K562 (cell line): ENCODE data around the gene EPB41L4B. TPM values are rescaled to one million over a fixed set of nuclear protein-coding genes. Genes with fewer than 3 reads are reported as not detected.

ENCODE experiments used
- ATAC-seq: fragments of 200-7000 bp; cut with Tn5 transposase; 3 replicates; pipeline ENCODE4 v1.9.1; 2020; ENCODE audit warnings: moderate library complexity
- BruUV-seq: library from RNA; stranded (reverse); fragments of 400-500 nt; replicated peaks from 2 replicates; lab custom pipeline; 2021; lab: Mats Ljungman, UMichigan
- CTCF ChIA-PET: fragments of 300-600 bp; formaldehyde crosslinking; extraction: SDS; loops from one replicate; lab custom pipeline; 2021; ENCODE audit warnings: low intra/inter-chr PET ratio; lab: Yijun Ruan, JAX
- POLR2A ChIA-PET: fragments of 300-600, 350-650 bp; sonication (Branson Sonifier 250); formaldehyde crosslinking; extraction: SDS; loops from one replicate; lab custom pipeline; 2021; ENCODE audit warnings: antibody characterized with exemption, inconsistent platforms; lab: Yijun Ruan, JAX
- DNase-seq, 4 experiments: peaks; one replicate each; pipeline versions ENCODE4 v3.0.0 to v3.0.0-alpha.2; 2011 to 2018; ENCODE audit warnings: low spot score in 3 of 4, mixed read lengths in 3 of 4; ENCODE audit errors: extremely low read depth in 1 of 4
- FAIRE-seq: peaks from 2 replicates; lab custom pipeline; 2011; peaks lifted over from hg19 to GRCh38; lab: Jason Lieb, UNC
- H2AFZ ChIP-seq: 2 replicates; pipeline ENCODE4 v1.6.0; 2011; ENCODE audit warnings: low read depth, low read length, control low read depth, inconsistent platforms
- H3K27ac ChIP-seq: fragments of 200-600 bp; 3 replicates; pipeline ENCODE4 v1.8.0; 2011; ENCODE audit warnings: low read depth, mild to moderate bottlenecking, control low read depth, inconsistent platforms, low read length, moderate library complexity, mixed read lengths; ENCODE audit errors: extremely low read depth
- H3K27me3 ChIP-seq, 2 experiments: fragments of 300-600 bp in 1 of 2; 2 replicates in 1 of 2; 3 replicates in 1 of 2; pipeline versions ENCODE4 v1.6.0 to v1.8.0; 2011; ENCODE audit warnings: inconsistent platforms in 2 of 2, low read length in 2 of 2, mild to moderate bottlenecking in 1 of 2, mixed read lengths in 1 of 2, moderate library complexity in 1 of 2; ENCODE audit not compliant: control insufficient read depth in 2 of 2, insufficient read depth in 2 of 2
- H3K36me3 ChIP-seq: fragments of 300-600 bp; 3 replicates; pipeline ENCODE4 v1.8.0; 2011; ENCODE audit warnings: mild to moderate bottlenecking, low read length, inconsistent platforms; ENCODE audit not compliant: control insufficient read depth, insufficient read depth
- H3K4me1 ChIP-seq, 2 experiments: fragments of 200-600 bp in 1 of 2; replicated peaks in 1 of 2; 2 replicates in 1 of 2; 3 replicates in 1 of 2; pipeline versions ENCODE4 v1.5.1 to v1.8.0; 2011; ENCODE audit warnings: inconsistent platforms in 2 of 2, low read length in 2 of 2, mild to moderate bottlenecking in 1 of 2, mixed read lengths in 1 of 2, moderate library complexity in 1 of 2; ENCODE audit not compliant: control insufficient read depth in 2 of 2, insufficient read depth in 2 of 2
- H3K4me2 ChIP-seq: 2 replicates; pipeline ENCODE4 v1.6.1; 2011; ENCODE audit warnings: low read length, control low read depth, inconsistent platforms, mixed read lengths; ENCODE audit not compliant: insufficient read depth
- H3K4me3 ChIP-seq: fragments of 200-600 bp; sonication (generic), shearing (Covaris generic); 2 replicates; pipeline ENCODE4 v1.5.1; 2016; ENCODE audit warnings: control low read depth, inconsistent platforms
- H3K79me2 ChIP-seq: fragments of 200-600 bp; 3 replicates; pipeline ENCODE4 v1.8.0; 2011; ENCODE audit warnings: low read length, inconsistent platforms; ENCODE audit not compliant: control insufficient read depth, insufficient read depth
- H3K9ac ChIP-seq, 2 experiments: 2 replicates each; pipeline versions ENCODE4 v1.6.0 to v1.6.1; 2011; ENCODE audit warnings: low read depth in 2 of 2, low read length in 2 of 2, control low read depth in 1 of 2, inconsistent platforms in 1 of 2, mild to moderate bottlenecking in 1 of 2, mixed read lengths in 1 of 2; ENCODE audit not compliant: insufficient read depth in 1 of 2
- H3K9me1 ChIP-seq: one replicate; pipeline ENCODE4 v1.6.0; 2011; ENCODE audit warnings: inconsistent platforms, mild to moderate bottlenecking, low read length, moderate library complexity; ENCODE audit not compliant: control insufficient read depth, insufficient read depth
- H3K9me3 ChIP-seq: replicated peaks from 2 replicates; pipeline ENCODE4 v1.5.1; 2011; ENCODE audit warnings: low read depth, low read length, inconsistent platforms; ENCODE audit not compliant: control insufficient read depth, insufficient read depth
- H4K20me1 ChIP-seq: replicated peaks from 2 replicates; pipeline ENCODE4 v1.6.1; 2011; ENCODE audit warnings: low read length, inconsistent platforms, mixed read lengths; ENCODE audit not compliant: control insufficient read depth, insufficient read depth
- BDP1 ChIP-seq: IDR thresholded peaks from 3 replicates; pipeline ENCODE4 v1.6.1; 2011; ENCODE audit not compliant: insufficient read length, insufficient read depth
- CBFB ChIP-seq: sonication (generic); formaldehyde crosslinking; IDR thresholded peaks from 2 replicates; pipeline ENCODE4 v1.4.0; 2020; ENCODE audit warnings: mild to moderate bottlenecking, missing genetic modification reagents
- HMGN3 ChIP-seq: IDR thresholded peaks from 2 replicates; pipeline ENCODE4 v1.6.1; 2011; ENCODE audit warnings: borderline replicate concordance, low read depth, mild to moderate bottlenecking, mixed read lengths, low read length; ENCODE audit not compliant: insufficient read length; ENCODE audit errors: extremely low read depth
- LCOR ChIP-seq: sonication (generic); formaldehyde crosslinking; IDR thresholded peaks from 2 replicates; pipeline ENCODE4 v1.8.0; 2022; ENCODE audit warnings: mild to moderate bottlenecking, missing genetic modification reagents
- MTF1 ChIP-seq: fragments of 250-450 bp; sonication (Bioruptor Pico); IDR thresholded peaks from 2 replicates; pipeline ENCODE4 v1.9.0; 2021; ENCODE audit warnings: moderate library complexity, mild to moderate bottlenecking, inconsistent platforms, borderline replicate concordance
- NCOA1 ChIP-seq: fragments of 450-650 bp; IDR thresholded peaks from 2 replicates; pipeline ENCODE4 v1.6.1; 2016; ENCODE audit warnings: low read depth
- PRMT5 ChIP-seq: sonication (generic); formaldehyde crosslinking; IDR thresholded peaks from 2 replicates; pipeline ENCODE4 v1.5.0; 2020; ENCODE audit warnings: missing genetic modification reagents
- TRIM28 ChIP-seq: fragments of 450-650 bp; IDR thresholded peaks from 2 replicates; pipeline ENCODE4 v1.6.1; 2017
- WGBS: fragments of 100-300 bp; shearing (Covaris generic); methylation state at CpG from one replicate; pipeline ENCODE4 v1.1.6; 2016; ENCODE audit warnings: low coverage, mixed read lengths; ENCODE audit not compliant: insufficient coverage; ENCODE audit errors: missing lambda C conversion rate; 5-methylcytosine and 5-hydroxymethylcytosine counted together
- in situ Hi-C: fragments of 300-500 bp; cut with MboI; formaldehyde crosslinking; loops from 4 replicates; pipeline ENCODE4 v1.15.0; 2018; ENCODE audit warnings: inconsistent platforms, mixed read lengths
- intact Hi-C: fragments of 100-400 bp; cut with micrococcal nuclease; formaldehyde crosslinking; loops from 2 replicates; pipeline ENCODE4 v1.14.2; 2022
- polyA plus RNA-seq, 8 experiments: library from polyadenylated mRNA; depleted of rRNA in 4 of 8; stranded (reverse) in 5 of 8; unstranded in 3 of 8; fragments of >200 nt; fragmentation: Nextera tagmentation in 2 of 8; fragmentation: Illumina TruSeq in 1 of 8; extraction: Ambion mirVana in 2 of 8; extraction: Trizol in 1 of 8; gene quantifications; 2 replicates each; pipeline versions ENCODE4 v1.2.1 to v1.2.3, GENCODE V29; 2011 to 2014; ENCODE audit warnings: inconsistent platforms in 1 of 8, missing spikeins in 1 of 8
- total RNA-seq, 7 experiments: library from RNA; depleted of rRNA in 6 of 7; stranded (reverse); fragments of >200 nt in 6 of 7; fragmentation: Illumina TruSeq in 2 of 7; extraction: Trizol in 2 of 7; gene quantifications; 2 replicates each; pipeline versions ENCODE4 v1.2.1 to v1.2.3, GENCODE V29; 2011 to 2021; ENCODE audit warnings: low replicate concordance in 1 of 7

Gene EPB41L4B
- total and polyA plus RNA-seq, 9 of the 15 experiments (the other 6 are each of a cell fraction or from before 2014, with no cell fraction given) = 0.09 to 0.38 (median 0.21) TPM

DNA sequence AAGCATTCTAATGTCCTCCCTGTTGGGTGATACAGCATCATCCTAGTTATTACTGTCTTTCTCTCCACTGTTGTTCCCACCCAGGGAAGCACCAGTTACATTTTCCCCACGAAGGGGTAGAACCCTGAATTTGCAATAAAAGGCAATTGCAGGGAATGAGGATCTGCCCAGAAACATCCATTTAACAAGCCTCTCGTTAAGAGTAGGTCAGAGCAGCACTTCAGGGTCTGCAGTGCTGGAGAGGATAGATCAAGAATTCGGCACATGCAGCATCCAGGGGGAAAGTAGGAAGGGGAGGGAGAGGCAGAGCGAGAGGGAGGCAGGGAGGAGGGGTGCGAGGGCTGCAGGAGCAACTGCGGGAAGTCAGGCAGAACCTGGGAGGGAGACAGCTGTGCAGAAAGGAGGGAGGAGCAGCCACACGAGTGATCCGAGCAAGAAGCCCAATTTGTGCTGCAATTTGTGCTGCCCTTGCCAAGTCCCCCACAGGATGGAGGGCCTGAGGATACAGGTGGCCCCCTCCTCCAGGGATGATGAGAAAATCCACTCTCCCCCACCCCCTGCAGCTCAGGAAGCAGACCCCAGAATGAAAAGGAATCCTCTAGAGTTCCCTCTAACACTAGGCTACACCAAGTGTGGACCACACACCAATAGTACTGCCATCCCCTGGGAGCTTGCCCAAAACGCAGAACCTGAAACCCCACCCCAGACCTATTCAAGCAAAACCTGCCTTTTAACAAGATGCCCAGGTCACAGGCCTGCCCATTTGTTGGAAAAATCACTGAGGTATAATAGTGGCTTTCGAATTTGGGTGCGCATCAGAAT, 62.2 kb downstream of the EPB41L4B start (continued):
- TF ChIP-seq HMGN3 = no peak

DNA sequence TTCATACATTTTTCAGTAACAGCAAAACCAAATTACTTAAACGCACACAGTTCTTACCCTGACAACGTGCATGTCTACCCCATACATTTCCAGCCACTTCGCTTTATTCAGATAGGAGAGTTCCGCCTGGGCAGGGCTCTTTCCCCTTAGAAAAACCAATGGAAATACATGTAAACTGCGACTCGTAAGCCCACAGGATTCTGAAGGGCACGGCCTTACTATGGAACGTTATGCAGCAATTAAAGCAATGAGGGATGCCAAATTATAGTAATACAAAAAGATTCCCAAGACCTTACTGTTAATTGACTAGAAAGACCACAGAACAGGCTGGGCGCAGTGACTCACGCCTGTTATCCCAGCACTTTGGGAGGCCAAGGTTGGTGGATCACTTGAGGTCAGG, 64.5 kb downstream of the EPB41L4B start:
- CTCF ChIA-PET = no interaction called here
- in situ Hi-C loops = no loop called here
- H3K36me3 ChIP-seq = no peaks in the 10 kb centered on the region
- no peak overlapping the region for H2AFZ ChIP-seq
- H3K4me1 ChIP-seq = no peaks in the 10 kb centered on the region; a peak in 1 of 5 replicates
- 6% methylated on average over 10 of the region's 10 CpGs for WGBS
- TF ChIP-seq NCOA1 (no peak), PRMT5 (CRISPR knock-in tag) (no peak), TRIM28 (no peak), LCOR (no peak), CBFB (CRISPR knock-in tag) (no peak), BDP1 (no peak), MTF1 (no peak)
- TF ChIP-seq, all 486 proteins: peak for 0
- intact Hi-C loops = no loop called here
- H3K4me3 ChIP-seq = no peak overlapping the region
- H4K20me1 ChIP-seq = no peaks in the 10 kb centered on the region
- no peaks in the 10 kb centered on the region for H3K9me3 ChIP-seq
- no peak overlapping the region for H3K27ac ChIP-seq
- DNase-seq = no peak
- BruUV-seq = no TSS peak
- no peaks in the 10 kb centered on the region for H3K9me1 ChIP-seq
- H3K27me3 ChIP-seq = peaks cover 60 to 70% of the 10 kb centered on the region in 2 experiments
- H3K4me2 ChIP-seq = no peak overlapping the region
- no peak overlapping the region for H3K9ac ChIP-seq
- no peaks in the 10 kb centered on the region for H3K79me2 ChIP-seq
- ATAC-seq = no peak
- no peak for FAIRE-seq
- POLR2A ChIA-PET = no interaction called here
